ENCODE results near the gene DISP1. TPM values are rescaled to one million over a fixed set of nuclear protein-coding genes. Genes with fewer than 3 reads are reported as not detected.

DISP1 gene
- total and polyA plus RNA-seq, 10 of the 15 experiments (the other 5 are each of a cell fraction or from before 2014, with no cell fraction given) = 0.11 to 1.4 (median 0.72) TPM

- Histone ChIP-seq H3K9me3 (replicated peaks; ENCODE audit: control insufficient read depth, insufficient read depth, low read length) (no peaks in the 10 kb centered on the region; the same call in 2 of the 3 replicates), H3K79me2 (ENCODE audit: control insufficient read depth, insufficient read depth, low read length) (no peaks in the 10 kb centered on the region), H3K4me3 (no peak overlapping the region), H4K20me1 (ENCODE audit: control insufficient read depth, insufficient read depth) (no peaks in the 10 kb centered on the region), H3K9ac (ENCODE audit: control insufficient read depth, insufficient read depth, low read length) (no peak overlapping the region), H3K4me2 (ENCODE audit: control insufficient read depth, insufficient read depth) (no peak overlapping the region), H3K27ac (ENCODE audit: control insufficient read depth, insufficient read depth) (no peak overlapping the region), H3K36me3 (ENCODE audit: control insufficient read depth in 2 of 2, insufficient read depth in 2 of 2, low read length in 1 of 2) (no peaks in the 10 kb centered on the region), H2AFZ (ENCODE audit: control insufficient read depth, low read depth, low read length) (no peak overlapping the region; the same call in 1 of the 2 replicates), H3K4me1 (ENCODE audit: control insufficient read depth, insufficient read depth, low read length) (no peaks in the 10 kb centered on the region), H3K27me3 (replicated peaks in 1 of 2; ENCODE audit: control insufficient read depth in 2 of 2, insufficient read depth in 2 of 2, low read length in 1 of 2) (no peaks in the 10 kb centered on the region)
- FAIRE-seq (no peak), DNase-seq (ENCODE audit: low read depth, low spot score) (no peak), ATAC-seq (no peak)
- ChIA-PET SMC1A (ENCODE audit: uncharacterized antibody, unreplicated experiment) (interaction anchor here (0.9 kb wide), 1 partner anchor 127 kb away, joined by 3 read pairs; no protein-coding TSS in a partner anchor), POLR2A (no interaction called here), RAD21 (ENCODE audit: unreplicated experiment) (no interaction called here), CTCF (no interaction called here)
- intact Hi-C loops (cut with micrococcal nuclease; ENCODE audit: unreplicated experiment) (no loop called here), in situ Hi-C loops (cut with MboI) (no loop called here)
- WGBS (ENCODE audit: insufficient coverage, insufficient replicate concordance, low lambda C conversion rate, missing lambda C conversion rate) = 52% methylated on average over 3 of the region's 3 CpGs
- no TSS peak for BruUV-seq (replicated peaks)
- TF ChIP-seq NFYA (IDR thresholded peaks at IDR 0.05; ENCODE audit: borderline replicate concordance, low read depth, low read length) (no peak), E2F8 (IDR thresholded peaks at IDR 0.05; ENCODE audit: low read depth, partially characterized antibody) (no peak), LARP7 (IDR thresholded peaks at IDR 0.05) (no peak), MLLT1 (IDR thresholded peaks at IDR 0.05) (no peak), IRF3 (IDR thresholded peaks at IDR 0.05) (no peak), SUPT20H (IDR thresholded peaks at IDR 0.05; ENCODE audit: borderline replicate concordance, control insufficient read depth, low read depth, low read length) (no peak), RELB (IDR thresholded peaks at IDR 0.05; ENCODE audit: low read depth) (no peak), CHD4 (IDR thresholded peaks at IDR 0.05) (no peak), IRF5 (IDR thresholded peaks at IDR 0.05; ENCODE audit: borderline replicate concordance) (no peak), NFIC (IDR thresholded peaks at IDR 0.05; ENCODE audit: low read depth, low read length) (no peak), WRNIP1 (IDR thresholded peaks at IDR 0.05; ENCODE audit: borderline replicate concordance, low read depth, low read length) (no peak)
- TF ChIP-seq, protein P1, sequence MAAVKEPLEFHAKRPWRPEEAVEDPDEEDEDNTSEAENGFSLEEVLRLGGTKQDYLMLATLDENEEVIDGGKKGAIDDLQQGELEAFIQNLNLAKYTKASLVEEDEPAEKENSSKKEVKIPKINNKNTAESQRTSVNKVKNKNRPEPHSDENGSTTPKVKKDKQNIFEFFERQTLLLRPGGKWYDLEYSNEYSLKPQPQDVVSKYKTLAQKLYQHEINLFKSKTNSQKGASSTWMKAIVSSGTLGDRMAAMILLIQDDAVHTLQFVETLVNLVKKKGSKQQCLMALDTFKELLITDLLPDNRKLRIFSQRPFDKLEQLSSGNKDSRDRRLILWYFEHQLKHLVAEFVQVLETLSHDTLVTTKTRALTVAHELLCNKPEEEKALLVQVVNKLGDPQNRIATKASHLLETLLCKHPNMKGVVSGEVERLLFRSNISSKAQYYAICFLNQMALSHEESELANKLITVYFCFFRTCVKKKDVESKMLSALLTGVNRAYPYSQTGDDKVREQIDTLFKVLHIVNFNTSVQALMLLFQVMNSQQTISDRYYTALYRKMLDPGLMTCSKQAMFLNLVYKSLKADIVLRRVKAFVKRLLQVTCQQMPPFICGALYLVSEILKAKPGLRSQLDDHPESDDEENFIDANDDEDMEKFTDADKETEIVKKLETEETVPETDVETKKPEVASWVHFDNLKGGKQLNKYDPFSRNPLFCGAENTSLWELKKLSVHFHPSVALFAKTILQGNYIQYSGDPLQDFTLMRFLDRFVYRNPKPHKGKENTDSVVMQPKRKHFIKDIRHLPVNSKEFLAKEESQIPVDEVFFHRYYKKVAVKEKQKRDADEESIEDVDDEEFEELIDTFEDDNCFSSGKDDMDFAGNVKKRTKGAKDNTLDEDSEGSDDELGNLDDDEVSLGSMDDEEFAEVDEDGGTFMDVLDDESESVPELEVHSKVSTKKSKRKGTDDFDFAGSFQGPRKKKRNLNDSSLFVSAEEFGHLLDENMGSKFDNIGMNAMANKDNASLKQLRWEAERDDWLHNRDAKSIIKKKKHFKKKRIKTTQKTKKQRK (IDR thresholded peaks at IDR 0.05; ENCODE audit: low read depth, low read length) = no peak
Measured at GRCh38 chr1:222861062-222861461, 46.2 kb downstream of the DISP1 start.

All from GM12878 (cell line).